Upper lobe of left lung (tissue), 6 donors: ENCODE results near the gene PGA3. TPM values are rescaled to one million over a fixed set of nuclear protein-coding genes. Genes with fewer than 3 reads are reported as not detected.
"Not testable (repeated sequence)": the region's sequence is repeated elsewhere in the genome, so short reads cannot be mapped to it uniquely, and the experiment has no call there.

ENCODE experiments used
- ATAC-seq, 2 donors: fragments of 200-7000 bp; cut with Tn5 transposase; one replicate each; pipeline ENCODE4 v1.9.1; 2022; ENCODE audit warnings: mild to moderate bottlenecking in 2 of 2, moderate library complexity in 2 of 2; ENCODE audit not compliant: low FRiP score in 2 of 2
- DNase-seq, 2 donors: peaks; one replicate each; pipeline ENCODE4 v3.0.0-alpha.2; 2019 to 2020
- H3K27ac ChIP-seq, 4 donors: fragments of 200-600 bp; sonication (generic); one replicate each; pipeline ENCODE4 v1.5.1; 2016 to 2019
- H3K27me3 ChIP-seq, 4 donors: fragments of 200-600 bp; sonication (generic); one replicate each; pipeline ENCODE4 v1.5.1; 2017 to 2019
- H3K36me3 ChIP-seq, 4 donors: fragments of 200-600 bp; sonication (generic); one replicate each; pipeline ENCODE4 v1.5.1; 2016 to 2019
- H3K4me1 ChIP-seq, 4 donors: fragments of 200-600 bp; sonication (generic); one replicate each; pipeline ENCODE4 v1.5.1; 2018 to 2019
- H3K4me3 ChIP-seq, 4 donors: fragments of 200-600 bp; sonication (generic); one replicate each; pipeline ENCODE4 v1.5.1; 2017 to 2019; ENCODE audit warnings: mild to moderate bottlenecking in 2 of 4, moderate library complexity in 1 of 4
- H3K9me3 ChIP-seq, 4 donors: fragments of 200-600 bp; sonication (generic); one replicate each; pipeline ENCODE4 v1.5.1; 2018 to 2019
- EP300 ChIP-seq, 4 donors: sonication (generic); formaldehyde crosslinking; IDR thresholded peaks; one replicate each; pipeline ENCODE4 v1.5.1; 2017; ENCODE audit warnings: antibody characterized with exemption in 4 of 4, control low read depth in 2 of 4
- POLR2A ChIP-seq, 4 donors: fragments of 450-650 bp; IDR thresholded peaks; one replicate each; pipeline ENCODE4 v1.5.1; 2016 to 2017; ENCODE audit warnings: antibody characterized with exemption in 4 of 4, mild to moderate bottlenecking in 2 of 4
- POLR2AphosphoS5 ChIP-seq, 2 donors: sonication (generic); formaldehyde crosslinking; IDR thresholded peaks; one replicate each; pipeline ENCODE4 v1.5.1; 2017; ENCODE audit warnings: antibody characterized with exemption in 2 of 2
- WGBS, 2 donors: methylation state at CpG; one replicate each; pipeline ENCODE4 v1.1.5; 2017 to 2018; 5-methylcytosine and 5-hydroxymethylcytosine counted together
- total RNA-seq, 6 donors: library from RNA; depleted of rRNA in 4 of 6; stranded (reverse); fragments of >200 nt in 4 of 6; gene quantifications; one replicate each; pipeline versions ENCODE4 v1.1.0 to v1.2.1, GENCODE V29; 2016 to 2021
- TF ChIP-seq, protein P1 (sequence below), 6 experiments: fragments of 450-650 bp in 4 of 6; fragments of 200-600 bp in 2 of 6; sonication (generic) in 2 of 6; IDR thresholded peaks; one replicate each; pipeline ENCODE4 v1.5.1; 2016 to 2019; ENCODE audit warnings: antibody characterized with exemption in 6 of 6
- donor health status: DM: no; HTN: no; CAD: no; lungs with moderate emphysema.
- donor health status: DM: no; HTN: yes; CAD: no; lungs with severe emphysema.

The PGA3 gene
- total RNA-seq, 6 donors from 2014 or later: 0.14 to 0.67 TPM; not detected in 4

DNA sequence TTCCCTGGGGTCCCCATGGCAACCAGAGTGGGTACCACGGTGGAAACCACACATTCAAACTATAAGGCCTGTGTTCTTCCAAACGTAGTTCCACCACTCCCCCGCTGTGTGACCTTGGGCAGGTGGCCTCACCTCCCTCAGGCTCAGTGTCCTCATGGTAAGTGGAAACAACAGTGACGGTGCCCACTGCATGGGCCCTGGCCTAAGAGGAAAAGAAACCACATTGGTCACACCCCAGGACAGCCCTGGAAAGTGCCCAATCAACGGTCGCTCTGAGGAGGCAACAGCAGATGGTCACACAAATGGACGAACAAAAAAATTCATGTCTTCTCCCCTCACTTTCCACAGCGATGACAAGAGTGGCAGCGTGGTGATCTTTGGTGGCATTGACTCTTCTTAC, 44.8 kb downstream of the PGA3 start:
- not testable (repeated sequence) for H3K4me3 ChIP-seq, H3K27ac ChIP-seq, H3K9me3 ChIP-seq, H3K36me3 ChIP-seq, ATAC-seq, DNase-seq, H3K27me3 ChIP-seq, H3K4me1 ChIP-seq
- WGBS, 2 donors: 88 to 92% methylated on average over 8 to 9 of the region's 9 CpGs

DNA sequence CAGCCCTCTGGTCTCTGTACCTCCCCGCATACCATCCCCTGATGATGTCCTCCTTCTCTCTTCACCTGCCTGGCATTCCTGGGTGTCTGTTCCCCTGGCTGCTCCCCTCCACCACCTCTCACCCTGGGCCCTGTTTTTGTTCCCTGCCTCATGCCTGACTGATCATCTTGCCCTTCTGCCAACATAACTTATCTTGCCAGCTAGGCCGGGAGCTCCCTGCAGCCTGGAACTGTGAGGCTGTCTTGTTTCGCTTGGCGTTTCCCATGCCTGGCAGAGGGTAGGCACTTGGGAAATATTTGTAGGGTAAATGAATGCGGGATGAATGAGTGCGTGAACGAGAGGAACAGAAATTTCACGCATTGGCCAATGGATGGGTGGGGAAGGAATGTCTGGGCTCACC, 45.9 kb downstream of the PGA3 start:
- not testable (repeated sequence) for H3K27me3 ChIP-seq, H3K9me3 ChIP-seq, H3K27ac ChIP-seq, H3K36me3 ChIP-seq, H3K4me3 ChIP-seq, ATAC-seq, H3K4me1 ChIP-seq, DNase-seq
- WGBS, 2 donors: 89 to 90% methylated on average over 8 of the region's 8 CpGs

DNA sequence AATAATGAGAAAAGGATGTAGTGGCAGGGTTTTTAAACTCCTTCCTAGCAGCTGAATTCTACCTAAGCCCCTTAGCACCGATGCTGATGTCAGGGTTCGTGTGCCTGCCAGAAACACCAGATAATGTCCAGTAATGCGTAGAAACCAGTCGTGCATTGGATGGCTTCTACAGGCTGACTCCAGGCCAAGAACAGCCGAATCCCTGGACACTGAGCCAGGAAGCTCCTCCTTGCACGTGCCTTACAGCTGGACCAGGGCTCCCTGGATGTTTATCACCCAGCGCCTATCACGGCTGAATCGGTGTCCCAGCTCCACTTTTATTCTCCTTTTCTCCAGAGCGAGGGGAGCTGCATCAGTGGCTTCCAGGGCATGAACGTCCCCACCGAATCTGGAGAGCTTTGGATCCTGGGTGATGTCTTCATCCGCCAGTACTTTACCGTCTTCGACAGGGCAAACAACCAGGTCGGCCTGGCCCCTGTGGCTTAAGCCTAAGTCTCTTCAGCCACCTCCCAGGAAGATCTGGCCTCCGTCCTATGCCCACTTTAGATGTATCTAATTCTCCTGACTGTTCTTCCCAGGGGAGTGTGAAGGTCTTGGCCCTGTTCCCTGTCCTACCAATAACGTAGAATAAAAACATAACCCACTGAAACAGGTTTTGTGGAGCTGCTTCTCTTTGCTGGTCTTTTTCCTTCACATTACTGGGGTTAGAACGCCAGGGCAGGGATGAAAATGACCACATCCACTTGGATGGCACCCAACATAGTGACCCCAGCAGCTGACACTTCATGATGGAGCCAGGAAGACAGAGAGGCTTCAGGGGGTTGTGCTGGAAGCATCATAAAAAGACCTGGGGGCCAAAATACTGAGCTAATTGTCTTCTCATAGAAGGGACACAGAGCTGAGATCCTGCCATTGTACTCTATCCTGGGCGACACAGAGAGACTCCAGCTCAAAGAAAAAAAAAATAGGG, 47.8 kb downstream of the PGA3 start:
- not testable (repeated sequence) for H3K27me3 ChIP-seq, H3K36me3 ChIP-seq, H3K9me3 ChIP-seq, H3K27ac ChIP-seq, DNase-seq, H3K4me3 ChIP-seq, H3K4me1 ChIP-seq
- WGBS, 2 donors: 76 to 77% methylated on average over 17 to 20 of the region's 20 CpGs
- ATAC-seq: peak in 1 of 2 donors; percentile 69

DNA sequence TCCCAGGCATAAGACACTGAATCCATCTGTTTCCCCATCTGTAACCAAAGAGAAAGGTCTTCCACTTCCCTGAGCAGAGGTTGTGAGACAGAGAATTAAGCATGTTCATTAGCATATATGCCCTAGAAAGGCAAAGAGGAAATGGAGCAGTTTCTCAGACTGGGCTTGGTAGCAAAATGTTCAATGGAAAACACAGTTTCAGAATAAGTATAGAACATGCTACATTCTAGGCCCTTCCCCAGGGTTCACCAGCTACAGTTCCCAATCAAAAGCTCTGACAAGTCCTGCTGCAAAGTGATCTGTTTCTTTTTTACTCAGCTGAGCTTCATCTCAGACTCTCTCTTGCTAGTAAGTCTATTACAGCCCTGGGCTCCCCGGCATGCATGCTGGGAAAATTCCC, 49.0 kb downstream of the PGA3 start:
- 80% methylated on average over 1 of the region's 1 CpG; no CpG with 5 or more reads in 1 of the 2 donors for WGBS, 2 donors
- H3K36me3 ChIP-seq: not testable (repeated sequence)

DNA sequence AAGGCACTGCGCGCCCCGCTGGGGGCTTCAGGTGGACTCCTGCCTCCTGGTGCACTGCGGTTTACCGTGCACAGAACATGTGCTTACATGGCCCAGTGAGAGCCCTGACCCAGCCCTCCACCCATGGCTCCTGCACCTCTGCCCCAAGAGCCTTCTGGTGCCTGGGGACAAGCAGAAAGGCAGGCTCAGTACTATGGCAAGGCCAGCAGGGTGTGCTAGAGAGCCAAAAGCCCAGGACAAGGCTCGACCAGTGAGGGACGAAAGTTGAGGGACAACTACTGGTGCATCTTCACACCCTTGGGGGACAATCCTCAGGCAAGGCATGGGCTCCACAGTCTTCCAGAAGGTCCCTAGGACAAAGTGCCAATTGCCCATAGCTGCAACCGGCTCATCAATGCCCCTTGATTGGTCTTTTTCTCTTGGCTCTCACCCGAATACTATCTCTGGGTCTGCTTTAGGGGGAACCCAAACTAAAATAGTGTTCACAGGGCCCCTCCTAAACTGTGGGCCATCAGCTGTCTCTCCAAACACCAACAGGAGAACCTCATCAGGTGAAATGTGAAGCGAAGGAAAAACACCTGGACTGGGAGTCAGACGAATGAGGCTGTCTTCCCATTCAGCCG, 51.2 kb downstream of the PGA3 start:
- TF ChIP-seq EP300 (IDR thresholded peaks at IDR 0.05) (no peak), POLR2A (IDR thresholded peaks at IDR 0.05) (no peak)
- TF ChIP-seq, protein P1, sequence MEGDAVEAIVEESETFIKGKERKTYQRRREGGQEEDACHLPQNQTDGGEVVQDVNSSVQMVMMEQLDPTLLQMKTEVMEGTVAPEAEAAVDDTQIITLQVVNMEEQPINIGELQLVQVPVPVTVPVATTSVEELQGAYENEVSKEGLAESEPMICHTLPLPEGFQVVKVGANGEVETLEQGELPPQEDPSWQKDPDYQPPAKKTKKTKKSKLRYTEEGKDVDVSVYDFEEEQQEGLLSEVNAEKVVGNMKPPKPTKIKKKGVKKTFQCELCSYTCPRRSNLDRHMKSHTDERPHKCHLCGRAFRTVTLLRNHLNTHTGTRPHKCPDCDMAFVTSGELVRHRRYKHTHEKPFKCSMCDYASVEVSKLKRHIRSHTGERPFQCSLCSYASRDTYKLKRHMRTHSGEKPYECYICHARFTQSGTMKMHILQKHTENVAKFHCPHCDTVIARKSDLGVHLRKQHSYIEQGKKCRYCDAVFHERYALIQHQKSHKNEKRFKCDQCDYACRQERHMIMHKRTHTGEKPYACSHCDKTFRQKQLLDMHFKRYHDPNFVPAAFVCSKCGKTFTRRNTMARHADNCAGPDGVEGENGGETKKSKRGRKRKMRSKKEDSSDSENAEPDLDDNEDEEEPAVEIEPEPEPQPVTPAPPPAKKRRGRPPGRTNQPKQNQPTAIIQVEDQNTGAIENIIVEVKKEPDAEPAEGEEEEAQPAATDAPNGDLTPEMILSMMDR (IDR thresholded peaks at IDR 0.05): peak; percentile 68 to 83 (median 78)
- Histone ChIP-seq H3K36me3 (no peaks in the 10 kb centered on the region), H3K4me1 (no peaks in the 10 kb centered on the region), H3K4me3 (no peak overlapping the region), H3K9me3 (no peaks in the 10 kb centered on the region), H3K27ac (no peak overlapping the region), H3K27me3 (no peaks in the 10 kb centered on the region)
- ATAC-seq: peak; percentile 62 to 81
- 52 to 62% methylated on average over 5 to 12 of the region's 12 CpGs for WGBS, 2 donors
- peak; percentile 46 to 59 for DNase-seq

More for the DNA sequence above, 49.0 kb downstream of the PGA3 start:
- not testable (repeated sequence) for H3K4me3 ChIP-seq, H3K27me3 ChIP-seq, H3K9me3 ChIP-seq, DNase-seq, H3K27ac ChIP-seq, H3K4me1 ChIP-seq, ATAC-seq

DNA sequence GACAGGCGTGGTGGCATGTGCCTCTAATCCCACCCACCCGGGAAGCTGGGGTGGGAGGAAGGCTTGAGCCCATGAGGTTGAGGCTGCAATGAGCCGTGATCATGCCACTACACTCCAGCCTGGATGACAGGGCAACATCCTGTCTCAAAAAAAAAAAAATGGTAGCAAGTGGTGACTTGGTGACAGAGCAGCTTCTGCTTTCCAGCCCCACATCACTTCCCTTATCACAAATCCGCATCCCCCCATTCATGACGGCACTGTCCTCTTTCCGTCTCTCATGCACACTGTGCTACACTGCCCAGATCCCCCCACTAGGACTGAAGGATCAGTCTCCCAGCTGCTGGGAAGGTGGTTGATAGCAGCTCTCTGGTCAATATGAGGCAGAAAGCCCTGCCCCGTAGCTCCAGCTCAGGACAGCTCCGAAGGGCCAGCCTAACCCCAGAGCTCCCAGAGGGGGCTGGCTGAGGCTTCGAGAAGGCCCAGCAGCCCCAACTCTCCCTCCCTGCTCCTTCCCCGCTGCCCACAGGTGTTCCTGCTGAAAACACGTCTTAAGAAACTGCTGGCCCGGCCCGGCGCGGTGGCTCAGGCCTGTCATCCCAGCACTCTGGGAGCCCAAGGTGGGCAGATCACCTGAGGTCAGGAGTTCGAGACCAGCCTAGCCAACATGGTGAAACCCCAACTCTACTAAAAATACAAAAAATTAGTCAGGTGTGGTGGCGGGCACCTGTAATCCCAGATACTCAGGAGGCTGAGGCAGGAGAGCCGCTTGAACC, 53.6 kb downstream of the PGA3 start:
- Histone ChIP-seq H3K4me1 (no peaks in the 10 kb centered on the region), H3K4me3 (no peak overlapping the region), H3K9me3 (no peaks in the 10 kb centered on the region), H3K27me3 (no peaks in the 10 kb centered on the region), H3K27ac (no peak overlapping the region), H3K36me3 (no peaks in the 10 kb centered on the region)
- DNase-seq (peak in 1 of 2 donors; percentile 70), ATAC-seq (no peak)
- 82 to 86% methylated on average over 12 to 18 of the region's 18 CpGs for WGBS, 2 donors
- TF ChIP-seq EP300 (IDR thresholded peaks at IDR 0.05) (no peak), POLR2A (IDR thresholded peaks at IDR 0.05) (no peak), POLR2AphosphoS5 (IDR thresholded peaks at IDR 0.05) (no peak)
- TF ChIP-seq, protein P1 (IDR thresholded peaks at IDR 0.05): no peak
